Breast epithelium (tissue), 4 donors: ENCODE measurements around the gene PNMT. TPM values are rescaled to one million over a fixed set of nuclear protein-coding genes. Genes with fewer than 3 reads are reported as not detected.
A peak's percentile ranks its signal among the peaks of the same experiment; 100 is the strongest.

Experiments used
- DNase-seq, 2 donors: peaks; one replicate each; pipeline ENCODE4 v3.0.0-alpha.2; 2019; ENCODE audit warnings: low spot score in 2 of 2
- H3K27ac ChIP-seq, 2 donors: fragments of 200-600 bp; sonication (generic) in 1 of 2; one replicate each; pipeline ENCODE4 v1.5.1; 2016 to 2019; ENCODE audit warnings: mild to moderate bottlenecking in 1 of 2
- H3K27me3 ChIP-seq, 2 donors: fragments of 200-600 bp; sonication (generic) in 1 of 2; one replicate each; pipeline versions ENCODE4 v1.5.1 to v1.6.0; 2017 to 2019; ENCODE audit warnings: control low read depth in 1 of 2, mild to moderate bottlenecking in 1 of 2
- H3K36me3 ChIP-seq: fragments of 200-600 bp; one replicate; pipeline ENCODE4 v1.5.1; 2019
- H3K4me1 ChIP-seq, 2 donors: fragments of 200-600 bp; sonication (generic); one replicate each; pipeline ENCODE4 v1.5.1; 2016 to 2019; ENCODE audit warnings: control low read depth in 1 of 2
- H3K4me3 ChIP-seq, 3 donors: fragments of 200-600 bp; sonication (generic); 1 replicate in 2 of 3; 2 replicates in 1 of 3; pipeline ENCODE4 v1.5.1; 2016 to 2019; ENCODE audit warnings: mild to moderate bottlenecking in 3 of 3, moderate library complexity in 2 of 3
- H3K9me3 ChIP-seq, 2 donors: fragments of 200-600 bp; sonication (generic) in 1 of 2; one replicate each; pipeline ENCODE4 v1.5.1; 2016 to 2019; ENCODE audit warnings: control low read depth in 1 of 2
- CTCF ChIP-seq, 3 donors: fragments of 450-650 bp; IDR thresholded peaks; one replicate each; pipeline ENCODE4 v1.5.1; 2016 to 2017; ENCODE audit warnings: antibody characterized with exemption in 3 of 3, mild to moderate bottlenecking in 3 of 3, moderate library complexity in 3 of 3
- POLR2A ChIP-seq: fragments of 450-650 bp; IDR thresholded peaks from one replicate; pipeline ENCODE4 v1.6.1; 2016; ENCODE audit warnings: antibody characterized with exemption, mild to moderate bottlenecking, moderate library complexity
- POLR2AphosphoS5 ChIP-seq, 3 donors: sonication (generic); formaldehyde crosslinking; IDR thresholded peaks; one replicate each; pipeline ENCODE4 v1.6.1; 2017; ENCODE audit warnings: antibody characterized with exemption in 3 of 3
- intact Hi-C: fragments of 100-400 bp; cut with DNase I; formaldehyde crosslinking; loops from one replicate; pipeline ENCODE4 v1.15.1; 2023; ENCODE audit warnings: low total_unique reads
- total RNA-seq, 3 donors: library from RNA; depleted of rRNA; stranded (reverse); fragments of >200 nt; gene quantifications; one replicate each; pipeline ENCODE4 v1.1.0, GENCODE V29; 2016

PNMT gene
- total RNA-seq, 3 donors from 2014 or later, result 1.6 to 9.5 (median 5.1) TPM

GRCh38 chr17:39658346-39658745 lies 9.9 kb upstream of the PNMT start:
- no peak for DNase-seq
- TF ChIP-seq POLR2A, result no peak
- no peak for TF ChIP-seq CTCF (IDR thresholded peaks at IDR 0.05)
- no peak for TF ChIP-seq POLR2AphosphoS5 (IDR thresholded peaks at IDR 0.05)
- peaks cover 0 to 7% of the 10 kb centered on the region in 2 donors for H3K4me1 ChIP-seq
- no peaks in the 10 kb centered on the region for H3K27me3 ChIP-seq
- peak overlapping the region in 1 of 2 donors; percentile 19 for H3K27ac ChIP-seq
- intact Hi-C loops, result no loop called here
- no peaks in the 10 kb centered on the region for H3K9me3 ChIP-seq
- H3K36me3 ChIP-seq, result peaks cover 6% of the 10 kb centered on the region
- no peak overlapping the region for H3K4me3 ChIP-seq

- Histone ChIP-seq H3K36me3 (peaks cover 6% of the 10 kb centered on the region), H3K27me3 (no peaks in the 10 kb centered on the region), H3K27ac (peak overlapping the region; percentile 19 to 82), H3K4me1 (peaks cover 0 to 9% of the 10 kb centered on the region in 2 donors), H3K4me3 (no peak overlapping the region), H3K9me3 (no peaks in the 10 kb centered on the region)
- intact Hi-C loops, result no loop called here
- TF ChIP-seq CTCF (IDR thresholded peaks at IDR 0.05) (no peak), POLR2A (no peak), POLR2AphosphoS5 (IDR thresholded peaks at IDR 0.05) (no peak)
- DNase-seq, result no peak
Observed at GRCh38 chr17:39658760-39659159, 9.5 kb upstream of the PNMT start.

- H3K4me3 ChIP-seq, result no peak overlapping the region
- H3K27me3 ChIP-seq, result no peaks in the 10 kb centered on the region
- H3K27ac ChIP-seq, result peak overlapping the region; percentile 19 to 82
- peaks cover 0 to 14% of the 10 kb centered on the region in 2 donors for H3K4me1 ChIP-seq
- TF ChIP-seq POLR2A (no peak), CTCF (IDR thresholded peaks at IDR 0.05) (no peak), POLR2AphosphoS5 (IDR thresholded peaks at IDR 0.05) (no peak)
- no peak for DNase-seq
- peaks cover 6% of the 10 kb centered on the region for H3K36me3 ChIP-seq
- no peaks in the 10 kb centered on the region for H3K9me3 ChIP-seq
- intact Hi-C loops, result no loop called here
Observed at GRCh38 chr17:39659279-39660010, 8.8 kb upstream of the PNMT start.

- Histone ChIP-seq H3K4me3 (no peak overlapping the region), H3K9me3 (no peaks in the 10 kb centered on the region), H3K4me1 (peaks cover 0 to 14% of the 10 kb centered on the region in 2 donors), H3K36me3 (peaks cover 6% of the 10 kb centered on the region), H3K27ac (peak overlapping the region; percentile 9 to 82), H3K27me3 (no peaks in the 10 kb centered on the region)
- intact Hi-C loops, result no loop called here
- TF ChIP-seq CTCF (IDR thresholded peaks at IDR 0.05), result no peak
- no peak for TF ChIP-seq POLR2A
- no peak for TF ChIP-seq POLR2AphosphoS5 (IDR thresholded peaks at IDR 0.05)
- no peak for DNase-seq
Observed at GRCh38 chr17:39660011-39660360, 8.3 kb upstream of the PNMT start.
